Heart left ventricle (tissue), 13 donors: Measurements from ENCODE around the gene LRATD1.

Experiments used
- POLR2A ChIP-seq, 2 donors: fragments of 450-650 bp; IDR thresholded peaks; one replicate each; pipeline ENCODE4 v1.6.1; 2017; ENCODE audit warnings: antibody characterized with exemption in 2 of 2, mild to moderate bottlenecking in 2 of 2, moderate library complexity in 2 of 2
- TF ChIP-seq, protein P1 (sequence below), 12 donors: fragments of 200-600 bp; sonication (generic) in 4 of 12; IDR thresholded peaks; one replicate each; pipeline versions ENCODE4 v1.5.0 to v1.8.0; 2018 to 2022; ENCODE audit warnings: antibody characterized with exemption in 12 of 12, mild to moderate bottlenecking in 5 of 12
- donor health status: ischemic (EF 13 %, LVEDD 7.1; RV severe dilation, severe dysfunction).
- donor health status: DM: no; HTN: yes; CAD: no.
- donor health status: DM: no; HTN: no; CAD: no.
- donor health status: ischemic (EF 25% LVEDD 6.9; RV normal size, moderate dysfunction).
- donor health status: ischemic (EF 25% LVEDD 5.7; RV mildly dilated, moderate dysfunction).
- donor health status: ischemic (EF 35%, LVEDD 5.7; RV mildly dilated, moderate dysfunction).
- donor health status: nonischemic (EF 11% LVEDD 7.7; RV severe dilation, severe dysfunction).
- donor health status: DM: yes; HTN: yes; CAD: no.
- donor health status: PGD.
- donor health status: ischemic (EF 29% LVEDD 5.4; RV normal size, mild dysfunction).
- donor health status: nonischemic (EF 23%, LVEDD 6.1; RV moderate dilation, normal function).

DNA sequence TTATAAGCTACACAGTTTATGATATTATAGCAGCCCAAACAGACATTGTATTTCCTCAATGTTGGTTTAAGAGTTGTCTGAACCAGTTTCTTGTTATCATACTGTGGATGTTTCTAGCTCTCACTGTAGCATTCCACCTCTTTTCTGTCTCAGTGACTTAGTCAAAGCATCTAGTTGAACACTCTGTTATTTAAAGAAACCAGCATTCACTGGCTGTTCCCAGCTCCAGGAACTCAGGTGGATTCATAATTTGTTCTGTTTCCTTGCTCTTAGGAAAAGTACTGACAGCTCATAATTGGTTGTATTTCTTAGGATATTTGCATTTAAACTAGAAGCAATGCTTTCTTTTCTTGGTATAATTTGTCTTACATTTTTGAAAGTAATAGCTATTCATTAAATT lies 17.5 kb downstream of the LRATD1 start:
- TF ChIP-seq, protein P1, sequence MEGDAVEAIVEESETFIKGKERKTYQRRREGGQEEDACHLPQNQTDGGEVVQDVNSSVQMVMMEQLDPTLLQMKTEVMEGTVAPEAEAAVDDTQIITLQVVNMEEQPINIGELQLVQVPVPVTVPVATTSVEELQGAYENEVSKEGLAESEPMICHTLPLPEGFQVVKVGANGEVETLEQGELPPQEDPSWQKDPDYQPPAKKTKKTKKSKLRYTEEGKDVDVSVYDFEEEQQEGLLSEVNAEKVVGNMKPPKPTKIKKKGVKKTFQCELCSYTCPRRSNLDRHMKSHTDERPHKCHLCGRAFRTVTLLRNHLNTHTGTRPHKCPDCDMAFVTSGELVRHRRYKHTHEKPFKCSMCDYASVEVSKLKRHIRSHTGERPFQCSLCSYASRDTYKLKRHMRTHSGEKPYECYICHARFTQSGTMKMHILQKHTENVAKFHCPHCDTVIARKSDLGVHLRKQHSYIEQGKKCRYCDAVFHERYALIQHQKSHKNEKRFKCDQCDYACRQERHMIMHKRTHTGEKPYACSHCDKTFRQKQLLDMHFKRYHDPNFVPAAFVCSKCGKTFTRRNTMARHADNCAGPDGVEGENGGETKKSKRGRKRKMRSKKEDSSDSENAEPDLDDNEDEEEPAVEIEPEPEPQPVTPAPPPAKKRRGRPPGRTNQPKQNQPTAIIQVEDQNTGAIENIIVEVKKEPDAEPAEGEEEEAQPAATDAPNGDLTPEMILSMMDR (IDR thresholded peaks at IDR 0.05), result no peak
- TF ChIP-seq POLR2A (IDR thresholded peaks at IDR 0.05), result no peak
